A673 (cell line): ENCODE data around the gene ATRAID.

Experiments used
- EZH2 ChIP-seq: fragments of 200-600 bp; sonication (generic); IDR thresholded peaks from 2 replicates; pipeline ENCODE4 v1.6.1; 2017; ENCODE audit warnings: borderline replicate concordance, low read depth, mild to moderate bottlenecking, mixed read lengths, antibody characterized with exemption, low read length; ENCODE audit not compliant: poor library complexity, severe bottlenecking
- TF ChIP-seq, protein P1 (sequence below): fragments of 300-800, 200-600 bp; sonication (generic); conservative IDR thresholded peaks from 2 replicates; pipeline ENCODE4 v1.5.1; 2017; ENCODE audit warnings: low read depth, mild to moderate bottlenecking, antibody characterized with exemption, low read length, moderate library complexity, mixed read lengths

DNA sequence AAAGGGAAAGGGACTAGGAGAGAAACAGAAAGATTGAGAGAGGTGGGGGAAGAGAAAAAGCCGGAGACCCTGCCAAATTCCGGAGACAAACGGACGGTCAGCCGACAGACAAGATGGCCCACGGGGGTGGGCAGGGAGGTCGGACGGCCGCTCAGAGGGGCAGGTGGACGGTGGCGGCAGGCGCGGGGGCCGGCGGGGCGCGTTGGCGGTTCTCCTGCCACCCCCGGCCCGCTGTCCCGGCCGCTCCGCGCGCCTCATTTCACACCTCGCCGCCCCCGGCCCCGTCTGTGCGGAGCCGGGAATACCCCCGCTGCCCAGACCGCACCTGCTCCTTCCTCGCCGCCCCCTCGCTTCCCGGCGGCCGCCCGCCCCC lies 50.1 kb downstream of the ATRAID start:
- TF ChIP-seq, protein P1, sequence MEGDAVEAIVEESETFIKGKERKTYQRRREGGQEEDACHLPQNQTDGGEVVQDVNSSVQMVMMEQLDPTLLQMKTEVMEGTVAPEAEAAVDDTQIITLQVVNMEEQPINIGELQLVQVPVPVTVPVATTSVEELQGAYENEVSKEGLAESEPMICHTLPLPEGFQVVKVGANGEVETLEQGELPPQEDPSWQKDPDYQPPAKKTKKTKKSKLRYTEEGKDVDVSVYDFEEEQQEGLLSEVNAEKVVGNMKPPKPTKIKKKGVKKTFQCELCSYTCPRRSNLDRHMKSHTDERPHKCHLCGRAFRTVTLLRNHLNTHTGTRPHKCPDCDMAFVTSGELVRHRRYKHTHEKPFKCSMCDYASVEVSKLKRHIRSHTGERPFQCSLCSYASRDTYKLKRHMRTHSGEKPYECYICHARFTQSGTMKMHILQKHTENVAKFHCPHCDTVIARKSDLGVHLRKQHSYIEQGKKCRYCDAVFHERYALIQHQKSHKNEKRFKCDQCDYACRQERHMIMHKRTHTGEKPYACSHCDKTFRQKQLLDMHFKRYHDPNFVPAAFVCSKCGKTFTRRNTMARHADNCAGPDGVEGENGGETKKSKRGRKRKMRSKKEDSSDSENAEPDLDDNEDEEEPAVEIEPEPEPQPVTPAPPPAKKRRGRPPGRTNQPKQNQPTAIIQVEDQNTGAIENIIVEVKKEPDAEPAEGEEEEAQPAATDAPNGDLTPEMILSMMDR, result no peak
- no peak for TF ChIP-seq EZH2
